Stimulated activated CD4-positive, alpha-beta T cell treated with anti-CD3 and anti-CD28 coated beads, Interleukin-2, amount 100 ng/mL, for 24 hours (primary cell): ENCODE measurements around the gene TAP1.

ENCODE experiments used
- DNase-seq, 2 donors: peaks; one replicate each; pipeline ENCODE4 v3.0.0-alpha.2; 2020

TAP1 gene

DNA sequence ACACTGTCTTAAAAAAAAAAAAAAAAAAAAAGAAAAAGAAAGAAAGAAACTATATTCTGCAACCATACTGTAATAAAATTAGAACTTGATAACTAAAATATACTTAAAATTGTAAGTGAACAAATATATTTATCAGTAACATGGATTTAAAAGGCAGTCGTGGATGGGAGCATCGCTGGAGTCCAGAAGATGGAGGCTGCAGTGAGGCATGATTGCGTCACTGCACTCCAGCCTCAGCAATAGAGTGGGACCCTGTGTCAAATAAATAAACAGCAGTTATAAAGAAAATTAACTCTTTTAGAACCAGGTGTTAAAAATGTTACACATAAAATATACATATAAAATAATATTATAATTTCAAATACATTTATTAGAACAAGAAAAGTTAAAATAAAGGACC, 9.2 kb upstream of the TAP1 start:
- DNase-seq: no peak

DNA sequence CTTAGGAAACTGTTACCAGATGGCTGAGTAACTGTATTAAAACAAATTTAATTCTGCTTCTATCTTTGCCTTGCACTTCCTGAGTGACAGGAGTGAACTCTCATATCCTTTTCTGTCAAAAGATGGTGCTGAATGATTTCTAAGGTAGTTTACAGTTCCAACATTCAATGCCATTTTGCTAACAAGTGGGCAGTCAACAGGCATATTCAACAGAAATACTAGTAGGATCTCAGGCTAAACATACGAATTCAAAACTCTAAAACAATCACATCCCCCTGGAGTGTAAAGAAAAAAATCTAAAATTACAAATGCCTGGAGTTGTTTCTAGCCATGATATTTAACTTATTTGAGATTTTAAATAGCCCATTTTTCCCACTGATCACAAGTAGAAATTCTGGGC, 7.2 kb upstream of the TAP1 start:
- DNase-seq: no peak

DNA sequence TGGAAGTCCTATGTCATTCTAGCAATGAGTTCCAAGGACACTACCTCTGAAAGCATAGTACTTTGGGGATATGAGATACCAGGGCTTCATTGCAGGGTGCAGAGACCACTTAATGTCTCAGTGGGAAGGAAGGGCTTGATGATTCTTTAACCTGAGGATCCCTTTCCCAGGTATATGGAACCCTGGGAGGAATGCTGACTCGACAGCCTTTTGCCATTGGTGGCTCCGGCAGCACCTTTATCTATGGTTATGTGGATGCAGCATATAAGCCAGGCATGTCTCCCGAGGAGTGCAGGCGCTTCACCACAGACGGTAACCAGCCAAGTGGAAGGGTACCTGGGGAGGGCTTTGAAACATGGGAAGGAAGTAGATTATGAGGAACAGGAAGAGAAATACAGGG, 4.7 kb upstream of the TAP1 start:
- DNase-seq: no peak

DNA sequence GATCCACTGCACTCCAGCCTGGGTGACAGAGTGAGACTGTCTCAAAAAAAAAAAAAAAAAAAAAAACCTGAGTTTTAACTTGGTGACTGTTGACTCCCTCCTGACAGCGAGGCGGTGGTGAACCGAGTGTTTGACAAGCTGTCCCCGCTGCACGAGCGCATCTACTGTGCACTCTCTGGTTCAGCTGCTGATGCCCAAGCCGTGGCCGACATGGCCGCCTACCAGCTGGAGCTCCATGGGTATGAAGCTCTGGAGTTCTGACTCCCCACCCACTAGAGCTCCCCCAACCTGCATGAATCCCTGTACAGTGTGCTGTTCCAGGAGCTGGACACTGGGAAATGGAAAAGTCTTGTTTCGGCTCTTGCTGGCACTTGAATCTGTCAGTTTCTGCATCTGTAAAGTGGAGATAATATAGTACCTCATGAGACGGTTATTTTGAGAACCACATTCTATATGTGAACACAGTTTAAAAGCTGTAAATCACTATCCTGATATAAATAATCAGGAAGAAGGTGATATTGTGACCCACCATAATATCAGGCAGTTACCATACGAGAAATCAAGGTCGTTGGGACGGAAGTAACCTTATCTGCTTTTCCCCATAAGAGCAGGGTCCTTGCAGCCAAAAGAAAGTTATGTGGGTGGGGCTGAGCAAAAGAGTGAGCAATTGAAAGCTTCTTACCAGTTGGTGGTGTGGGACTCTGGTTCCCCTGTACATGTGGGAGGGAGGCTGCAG, 3.8 kb upstream of the TAP1 start:
- DNase-seq: no peak

DNA sequence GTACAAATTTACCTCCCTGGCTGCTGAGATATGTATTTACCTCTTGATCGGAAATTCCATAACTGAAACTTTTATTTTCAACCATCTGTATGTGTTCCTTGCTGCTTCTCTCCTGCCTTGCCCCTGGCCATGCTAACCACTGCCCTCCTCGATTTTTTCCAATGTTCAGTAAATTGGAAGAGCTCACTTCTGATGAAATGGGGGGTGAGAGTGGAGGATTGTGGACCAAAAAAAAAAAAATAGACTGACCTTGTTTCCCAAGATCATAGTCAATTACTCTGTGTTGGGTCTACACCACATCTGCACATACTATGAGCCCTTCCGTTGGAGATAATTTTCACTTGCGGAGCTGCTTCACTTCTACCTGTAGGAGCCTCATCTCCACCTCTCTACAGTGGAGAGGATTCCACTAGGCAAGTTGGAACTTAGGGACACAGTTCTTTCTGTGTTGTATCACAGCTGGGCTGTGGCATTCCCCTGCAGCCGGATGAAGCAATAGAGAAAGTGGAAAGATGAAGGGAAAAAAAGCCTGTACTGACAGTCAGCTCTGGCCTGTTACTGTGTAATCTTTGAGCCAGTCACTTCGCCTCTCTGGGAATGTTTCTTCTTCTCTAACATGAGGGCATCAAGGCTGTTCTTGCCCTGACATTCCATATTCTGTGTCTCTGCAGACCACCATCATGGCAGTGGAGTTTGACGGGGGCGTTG, 2.1 kb upstream of the TAP1 start:
- no peak for DNase-seq

DNA sequence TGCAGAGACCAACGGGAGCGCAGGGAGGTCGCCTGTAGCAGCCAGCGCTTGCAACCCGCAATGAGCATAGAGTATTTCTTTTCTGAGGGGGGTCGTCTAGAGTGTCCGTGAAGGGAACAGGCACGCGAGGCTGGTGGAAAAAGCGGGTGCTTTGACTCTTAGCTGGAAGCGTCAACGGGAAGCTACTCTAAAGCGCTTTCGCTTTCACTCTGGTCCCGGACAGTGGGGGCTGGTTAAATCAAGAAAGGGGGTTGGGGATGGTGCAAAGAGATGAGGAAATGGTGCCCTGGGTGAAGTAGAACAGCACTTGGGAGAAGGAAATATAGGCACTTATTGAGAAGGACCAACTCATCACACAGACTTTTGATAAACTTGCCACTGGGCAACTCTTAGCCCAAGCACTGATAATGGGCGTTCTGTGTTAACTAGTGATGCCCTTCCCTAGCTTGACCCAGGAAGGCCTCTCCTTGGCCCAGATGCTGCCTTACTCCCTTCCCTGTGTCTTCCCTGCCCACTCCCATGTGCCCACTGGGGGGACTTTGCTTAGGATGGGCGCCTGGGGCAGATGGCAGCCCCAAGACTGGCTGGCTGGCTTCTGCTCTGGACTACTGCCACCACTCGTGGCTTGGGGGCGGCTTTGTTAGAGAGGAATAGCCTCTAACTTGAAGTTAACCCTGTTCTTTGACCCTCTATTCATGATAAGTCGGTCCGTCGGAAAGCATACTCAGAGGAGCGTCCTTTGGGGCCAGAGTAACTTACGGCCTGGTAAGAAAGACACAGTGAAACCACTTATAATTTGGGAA, 1.1 kb upstream of the TAP1 start:
- peak; percentile 61 to 66 for DNase-seq

DNA sequence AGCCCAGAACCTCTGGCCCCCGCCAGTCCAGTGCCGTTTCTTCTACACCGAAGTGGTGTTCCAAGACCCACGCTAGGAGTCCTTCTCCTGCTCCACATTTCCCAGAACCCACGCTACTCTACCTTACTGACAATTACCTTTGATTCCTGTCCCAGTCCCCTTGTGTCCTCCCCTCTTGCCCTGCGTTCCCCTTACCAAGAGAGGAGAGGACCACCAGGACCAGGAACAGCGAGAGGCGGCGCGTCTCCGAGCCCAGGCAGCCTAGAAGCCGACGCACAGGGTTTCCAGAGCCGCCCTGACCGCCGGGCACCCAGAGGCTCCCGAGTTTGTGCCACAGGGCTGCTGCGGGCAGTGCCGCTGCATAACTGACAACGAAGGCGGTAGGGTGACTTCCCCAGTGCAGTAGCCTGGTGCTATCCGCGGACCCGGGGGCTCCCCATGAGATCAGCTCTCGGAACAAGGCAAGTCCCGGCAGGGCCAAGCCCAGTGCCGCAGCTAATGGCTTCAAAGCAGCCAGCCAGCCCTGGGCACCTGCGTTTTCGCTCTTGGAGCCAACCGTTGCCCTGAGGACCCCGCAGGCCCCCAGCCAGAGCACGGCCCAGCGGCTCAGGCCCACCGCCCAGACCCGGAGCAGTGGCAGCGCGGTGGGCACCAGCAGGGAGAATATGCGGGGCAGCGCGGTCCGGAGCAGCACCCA, 512 bp downstream of the TAP1 start:
- DNase-seq: peak; percentile 54 to 70

DNA sequence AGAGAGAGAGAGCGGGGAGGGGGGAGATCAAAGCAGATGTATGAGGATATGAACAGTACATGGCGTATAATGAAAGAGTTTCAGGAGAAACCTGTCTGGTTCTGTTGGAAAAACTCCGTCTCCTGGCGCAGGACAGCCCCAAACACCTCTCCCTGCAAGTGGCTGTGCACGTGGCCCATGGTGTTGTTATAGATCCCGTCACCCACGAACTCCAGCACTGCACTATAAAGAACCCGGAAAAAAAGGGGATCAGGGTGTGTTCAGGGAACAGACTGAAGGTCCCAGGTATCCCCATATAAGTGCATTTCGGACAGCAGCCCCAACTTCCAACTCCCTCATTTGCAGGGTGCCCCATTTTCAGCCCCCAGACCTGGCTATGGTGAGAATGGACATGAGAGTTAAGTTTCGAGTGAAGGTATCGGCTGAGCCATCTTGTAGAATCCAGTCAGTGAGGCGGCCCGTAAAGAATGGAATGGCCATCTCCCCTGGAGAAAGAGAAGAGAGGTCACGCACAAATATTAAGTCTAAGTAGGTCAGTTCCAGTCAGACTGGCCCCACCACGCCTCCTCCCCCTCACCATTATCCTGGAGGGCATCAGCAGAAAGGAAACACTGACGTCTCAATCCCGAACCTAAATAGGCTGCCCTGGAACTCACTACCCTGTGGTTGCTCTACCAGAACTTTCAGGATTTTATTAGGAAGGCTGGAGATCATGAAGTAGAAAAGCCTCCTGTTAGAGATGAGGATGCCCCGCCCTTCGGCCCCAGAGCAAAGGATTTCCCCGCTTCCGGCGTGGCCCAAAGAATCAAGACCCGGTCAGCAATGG, 1.3 kb downstream of the TAP1 start:
- DNase-seq: peak; percentile 51 to 55

DNA sequence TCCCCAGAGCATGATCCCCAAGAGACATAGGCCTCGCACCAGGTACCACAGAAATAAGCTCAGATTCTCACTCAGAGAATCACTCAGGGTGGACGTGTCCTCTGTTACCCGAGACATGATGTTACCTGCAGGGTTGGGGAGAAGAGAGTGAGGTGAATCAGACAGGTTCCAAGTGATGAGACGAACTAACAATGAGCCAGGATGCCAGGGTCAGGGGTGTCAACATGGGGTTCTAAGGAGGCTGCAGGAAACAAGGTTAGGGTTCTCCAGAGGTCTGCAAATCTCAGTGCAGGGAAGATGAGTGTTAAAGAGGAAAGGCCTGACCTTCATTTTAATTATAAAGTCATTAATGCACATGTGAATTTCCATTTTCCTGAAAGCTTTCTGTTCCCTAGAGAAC, 2.5 kb downstream of the TAP1 start:
- no peak for DNase-seq

DNA sequence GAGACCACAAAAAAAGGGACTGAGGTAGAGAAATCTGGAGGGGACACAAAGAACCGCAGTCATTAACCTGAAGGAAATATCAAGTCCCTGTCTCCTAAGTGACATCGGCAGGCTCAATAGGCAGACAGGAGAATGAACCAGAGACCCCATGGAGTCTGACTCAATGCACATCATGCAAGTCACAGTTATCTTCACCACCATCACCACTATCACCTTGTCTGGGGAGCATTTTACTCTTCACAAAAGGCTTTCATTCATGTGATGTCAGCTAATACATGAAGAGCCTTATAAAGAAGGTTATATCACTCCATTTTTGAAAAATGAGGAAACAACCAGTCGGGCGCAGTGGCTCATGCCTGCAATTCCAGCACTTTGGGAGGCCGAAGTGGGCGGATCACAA, 4.4 kb downstream of the TAP1 start:
- no peak for DNase-seq

DNA sequence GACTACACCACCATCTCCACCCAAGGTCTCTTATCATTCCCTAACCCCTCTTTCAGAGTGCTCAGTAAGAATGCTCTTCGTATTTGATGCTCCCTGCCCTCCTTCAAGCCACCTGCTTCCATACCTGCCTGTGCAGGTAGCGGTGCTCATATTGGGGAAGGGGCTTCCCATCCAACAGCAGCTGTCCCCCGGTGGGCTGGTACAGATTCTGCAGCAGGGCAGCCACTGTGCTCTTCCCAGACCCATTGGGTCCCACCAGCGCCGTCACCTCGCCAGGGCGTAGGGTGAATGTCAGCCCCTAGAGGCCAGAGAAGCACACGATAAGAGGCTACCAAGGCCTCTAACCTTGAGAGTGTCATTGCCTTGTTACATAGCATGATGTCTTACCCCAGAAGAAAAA, 5.7 kb downstream of the TAP1 start:
- no peak for DNase-seq

DNA sequence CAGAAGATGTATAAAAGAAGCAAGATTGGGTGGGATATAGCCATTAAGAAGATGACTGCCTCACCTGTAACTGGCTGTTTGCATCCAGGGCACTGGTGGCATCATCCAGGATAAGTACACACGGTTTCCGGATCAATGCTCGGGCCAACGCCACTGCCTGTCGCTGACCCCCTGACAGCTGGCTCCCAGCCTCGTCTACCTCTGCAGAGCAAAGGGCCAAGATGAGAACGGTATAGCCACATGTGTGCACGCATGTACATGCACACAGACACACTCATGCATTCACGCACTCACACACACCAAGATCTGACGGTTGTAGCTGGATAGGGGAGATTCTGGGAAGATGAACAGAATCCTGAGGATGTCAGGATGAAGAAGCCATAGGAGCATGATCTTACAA, 6.5 kb downstream of the TAP1 start:
- no peak for DNase-seq

DNA sequence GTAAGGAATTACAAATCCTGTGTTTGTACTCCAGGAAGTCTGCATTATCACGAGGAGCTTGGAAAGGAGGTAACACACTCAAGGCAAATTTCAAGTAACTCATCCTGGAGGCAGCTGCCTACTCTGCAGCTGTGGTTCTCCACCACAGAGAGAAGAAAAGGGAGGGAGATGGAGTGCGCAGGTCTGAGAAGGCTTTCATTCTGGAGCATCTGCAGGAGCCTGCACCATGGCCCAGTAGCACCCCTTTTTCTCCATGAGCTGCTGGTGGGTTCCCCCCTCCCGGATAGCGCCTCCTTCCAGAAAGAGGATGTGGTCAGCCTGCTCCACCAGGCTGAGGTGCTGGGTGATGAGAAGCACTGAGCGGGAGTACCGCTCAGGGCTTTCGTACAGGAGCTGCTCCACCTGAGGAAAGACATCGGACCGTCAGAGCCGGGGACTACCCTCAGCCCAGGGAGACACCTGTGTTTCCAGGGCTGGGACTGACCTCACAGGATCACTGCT, 8.1 kb downstream of the TAP1 start:
- DNase-seq: peak; percentile 40 to 60

DNA sequence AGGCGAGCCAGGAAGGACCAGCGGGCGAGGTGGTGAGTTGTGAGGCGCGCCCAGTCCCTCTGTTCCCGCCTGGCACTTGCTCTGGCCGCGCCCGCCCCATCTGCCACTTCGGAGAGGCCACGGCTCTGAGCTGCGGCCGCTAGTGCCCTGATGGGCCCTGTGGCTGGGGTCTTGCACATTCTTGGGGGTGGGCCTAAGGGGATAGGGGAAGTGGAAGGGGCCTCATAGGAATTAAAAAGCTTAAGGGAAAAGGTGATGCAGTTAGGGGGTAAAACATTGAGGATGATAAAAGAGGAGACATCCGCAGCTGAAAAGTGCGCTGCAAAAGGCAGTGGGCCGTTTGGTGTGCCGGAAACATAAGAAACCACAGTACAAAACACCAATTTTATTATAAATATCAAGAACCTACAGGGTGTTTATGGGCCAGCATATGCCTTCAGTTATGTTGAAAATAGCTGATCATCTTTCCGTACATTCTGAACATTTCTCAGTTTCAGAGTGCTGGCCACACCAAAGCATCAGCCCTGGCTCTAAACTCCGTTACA, 8.6 kb downstream of the TAP1 start:
- DNase-seq: no peak

DNA sequence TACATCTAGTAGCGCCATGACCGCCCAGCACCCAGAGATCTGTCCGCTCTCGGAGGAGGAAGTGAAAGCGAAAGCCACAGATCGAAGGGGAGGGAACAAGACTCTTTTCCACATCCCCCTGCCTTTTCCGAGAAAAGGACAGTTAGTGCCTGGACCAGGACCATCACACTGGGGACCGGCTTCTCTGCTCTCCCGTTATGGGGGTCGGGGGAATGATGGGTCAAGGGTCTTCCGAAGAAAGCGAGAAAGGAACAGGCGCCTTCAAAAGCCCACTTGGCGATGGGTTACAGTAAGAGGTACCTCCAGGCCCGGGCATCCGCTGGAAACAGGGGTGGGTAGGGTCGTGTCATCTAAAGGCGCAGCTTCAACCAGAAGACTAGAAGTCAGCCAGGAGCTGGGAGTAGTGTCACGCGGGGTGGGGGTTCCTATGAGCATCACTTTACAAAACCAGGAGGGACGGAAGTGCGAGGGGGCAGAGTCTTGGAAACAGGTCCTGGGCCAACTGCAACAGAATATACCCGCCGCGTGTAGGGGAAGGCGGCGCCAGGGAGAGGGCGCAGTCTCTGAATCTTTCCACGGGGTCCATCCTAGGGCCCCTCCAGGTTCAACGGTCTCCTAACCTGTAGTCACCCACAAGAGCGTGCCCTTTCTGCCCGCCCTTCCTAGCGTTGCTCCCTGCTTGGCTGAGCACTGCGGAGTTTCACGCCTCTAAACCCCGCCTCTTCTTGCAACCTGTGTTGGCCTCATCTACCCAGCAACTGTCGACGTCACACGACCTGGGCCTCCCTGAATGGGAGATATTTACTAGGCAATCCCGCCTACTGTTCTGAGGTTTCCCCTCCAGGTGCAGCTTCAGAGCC, 9.3 kb downstream of the TAP1 start, which contains the start of gene PSMB8:
Gene PSMB8 (minus strand): TSS at position 69 of the 860 bp plus-strand sequence. CDS start 51 bp downstream, at position 18.
- peak; percentile 98 for DNase-seq

DNA sequence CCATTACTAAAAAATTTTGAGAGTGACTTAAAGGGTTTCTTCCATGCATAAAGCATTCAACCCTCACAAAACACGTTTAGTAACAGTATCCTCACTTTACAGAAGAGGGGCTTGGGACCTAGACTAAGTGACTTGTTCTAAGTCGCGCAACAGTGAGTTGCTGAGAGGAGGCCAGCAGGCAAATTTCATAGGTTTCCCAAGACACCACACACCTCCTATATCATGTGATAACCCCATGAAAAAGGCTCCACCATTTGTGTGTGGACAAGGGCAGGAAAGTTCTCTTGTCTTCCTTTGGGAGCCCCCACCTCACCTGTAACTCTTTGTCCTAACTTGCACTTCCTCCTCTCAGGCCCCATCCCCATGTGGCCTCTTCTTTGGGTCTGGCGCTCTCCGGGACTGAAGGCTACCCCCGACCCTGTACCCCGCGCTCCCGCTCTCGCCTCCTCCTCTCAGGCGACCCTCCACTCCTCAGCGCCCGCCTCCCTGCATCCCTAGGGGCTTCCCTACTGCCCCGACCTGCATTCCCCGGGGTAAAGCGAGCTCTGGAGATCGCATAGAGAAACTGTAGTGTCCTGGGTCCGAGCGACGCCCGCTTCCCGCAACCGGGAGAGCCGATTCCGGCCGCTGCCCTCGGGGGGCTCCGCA, 10.0 kb downstream of the TAP1 start:
- DNase-seq: no peak

DNA sequence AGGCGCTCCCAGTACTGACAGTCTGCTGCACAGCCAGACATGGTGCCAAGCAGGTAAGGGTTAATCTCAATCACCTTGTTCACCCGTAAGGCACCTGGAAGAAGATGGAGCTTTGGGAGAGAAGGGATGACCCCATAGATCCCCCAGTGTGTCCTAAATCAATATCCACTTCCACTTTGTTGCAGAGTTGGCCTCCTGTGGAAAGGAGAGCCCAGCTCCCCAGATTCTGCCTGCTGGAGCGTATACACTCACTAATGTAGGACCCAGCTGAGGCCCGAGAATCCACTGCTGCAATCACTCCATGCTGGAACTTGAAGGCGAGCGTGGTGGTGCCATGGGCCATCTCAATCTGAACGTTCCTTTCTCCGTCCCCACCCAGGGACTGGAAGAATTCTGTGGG, 10.8 kb downstream of the TAP1 start:
- DNase-seq: no peak

DNA sequence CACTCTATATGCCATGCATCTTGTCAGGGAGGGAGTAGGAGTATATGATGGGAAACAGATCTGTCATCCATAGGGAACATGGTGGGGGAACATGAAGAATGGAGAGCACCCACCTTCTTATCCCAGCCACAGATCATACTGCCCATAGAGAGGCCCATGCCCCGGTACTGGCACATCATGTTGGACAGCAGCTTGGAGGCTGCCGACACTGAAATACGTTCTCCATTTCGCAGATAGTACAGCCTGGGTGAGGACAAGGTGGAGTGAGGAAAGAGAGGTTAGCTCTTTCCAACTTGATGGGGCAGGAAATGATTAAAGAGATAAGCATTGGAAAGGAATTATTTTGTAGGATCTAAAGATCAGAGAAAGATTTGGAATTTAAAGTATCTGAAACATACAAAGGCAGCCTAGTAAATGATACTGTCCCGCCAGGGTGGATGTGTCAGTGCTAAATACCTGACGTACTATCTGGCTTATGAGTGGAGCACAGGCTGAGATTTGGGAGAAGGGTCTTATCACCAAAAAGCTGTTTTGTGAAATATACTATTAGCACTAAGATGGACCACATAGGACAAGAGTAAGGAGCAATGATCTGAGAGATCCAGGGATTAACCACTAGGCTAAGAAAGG, 11.4 kb downstream of the TAP1 start:
- no peak for DNase-seq

DNA sequence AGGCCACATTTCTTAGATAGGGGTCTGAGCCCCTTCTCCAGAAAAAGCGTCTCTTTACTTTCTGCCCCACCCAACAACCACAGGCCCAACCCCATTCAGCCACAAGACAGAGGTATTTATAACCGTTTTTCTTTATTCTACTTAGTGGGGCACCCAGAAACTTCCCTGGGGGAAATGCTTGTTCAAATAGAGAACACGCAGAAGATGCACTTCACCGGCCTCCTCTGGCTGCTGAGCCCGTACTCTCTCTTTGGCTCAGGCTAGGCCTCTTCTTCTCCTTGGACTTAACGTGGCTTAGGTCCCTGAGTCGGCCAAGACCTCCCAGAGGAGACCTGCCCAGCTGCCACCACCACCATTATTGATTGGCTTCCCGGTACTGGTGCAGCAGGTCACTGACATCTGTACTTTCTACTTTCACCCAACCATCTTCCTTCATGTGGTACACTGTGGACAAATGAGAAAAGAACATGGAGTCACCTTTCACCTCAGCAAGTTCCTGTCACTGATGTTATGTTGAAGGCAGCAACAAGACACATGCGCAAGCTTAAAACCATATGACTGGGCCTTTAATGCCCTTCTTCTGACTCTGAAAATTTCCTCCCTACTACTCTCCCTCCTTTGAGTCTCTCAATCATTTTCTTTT, 12.8 kb downstream of the TAP1 start:
- peak in 1 of 2 donors; percentile 48 for DNase-seq
